Transverse colon (tissue), 3 donors: ENCODE results near the gene ORC3.

Experiments used
- POLR2A ChIP-seq: fragments of 450-650 bp; IDR thresholded peaks from one replicate; pipeline ENCODE4 v1.6.1; 2016; ENCODE audit warnings: antibody characterized with exemption, mild to moderate bottlenecking, moderate library complexity
- TF ChIP-seq, protein P1 (sequence below), 5 experiments: fragments of 200-600 bp in 3 of 5; fragments of 450-650 bp in 2 of 5; sonication (generic) in 3 of 5; IDR thresholded peaks; 1 replicate in 2 of 5; 2 replicates in 3 of 5; pipeline ENCODE4 v1.5.1; 2016 to 2017; ENCODE audit warnings: antibody characterized with exemption in 5 of 5, inconsistent platforms in 3 of 5, mild to moderate bottlenecking in 2 of 5, moderate library complexity in 1 of 5

DNA sequence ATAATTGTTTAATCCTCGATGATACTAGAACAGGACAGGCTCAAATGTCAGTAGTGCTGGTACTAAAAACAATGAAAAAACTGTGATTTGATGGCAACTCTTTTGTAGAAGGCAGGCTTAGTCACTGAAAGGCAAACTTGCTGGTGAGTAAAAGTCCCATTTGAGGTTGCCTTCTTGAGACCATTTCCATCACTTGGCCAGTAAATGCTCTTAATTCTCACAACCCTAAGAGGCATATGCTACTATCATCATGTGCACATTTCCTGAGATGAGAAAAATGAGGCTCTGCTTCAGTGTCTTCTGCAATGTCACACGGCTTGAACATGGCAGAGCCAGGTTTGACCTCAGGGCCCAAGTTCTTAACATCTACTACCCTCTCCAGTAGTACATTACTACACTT, 102.2 kb downstream of the ORC3 start:
- TF ChIP-seq, protein P1, sequence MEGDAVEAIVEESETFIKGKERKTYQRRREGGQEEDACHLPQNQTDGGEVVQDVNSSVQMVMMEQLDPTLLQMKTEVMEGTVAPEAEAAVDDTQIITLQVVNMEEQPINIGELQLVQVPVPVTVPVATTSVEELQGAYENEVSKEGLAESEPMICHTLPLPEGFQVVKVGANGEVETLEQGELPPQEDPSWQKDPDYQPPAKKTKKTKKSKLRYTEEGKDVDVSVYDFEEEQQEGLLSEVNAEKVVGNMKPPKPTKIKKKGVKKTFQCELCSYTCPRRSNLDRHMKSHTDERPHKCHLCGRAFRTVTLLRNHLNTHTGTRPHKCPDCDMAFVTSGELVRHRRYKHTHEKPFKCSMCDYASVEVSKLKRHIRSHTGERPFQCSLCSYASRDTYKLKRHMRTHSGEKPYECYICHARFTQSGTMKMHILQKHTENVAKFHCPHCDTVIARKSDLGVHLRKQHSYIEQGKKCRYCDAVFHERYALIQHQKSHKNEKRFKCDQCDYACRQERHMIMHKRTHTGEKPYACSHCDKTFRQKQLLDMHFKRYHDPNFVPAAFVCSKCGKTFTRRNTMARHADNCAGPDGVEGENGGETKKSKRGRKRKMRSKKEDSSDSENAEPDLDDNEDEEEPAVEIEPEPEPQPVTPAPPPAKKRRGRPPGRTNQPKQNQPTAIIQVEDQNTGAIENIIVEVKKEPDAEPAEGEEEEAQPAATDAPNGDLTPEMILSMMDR (IDR thresholded peaks at IDR 0.05): no peak
- no peak for TF ChIP-seq POLR2A
